Fibroblast of villous mesenchyme (primary cell): ENCODE measurements around the gene COIL. TPM values are rescaled to one million over a fixed set of nuclear protein-coding genes. Genes with fewer than 3 reads are reported as not detected.

ENCODE experiments used
- DNase-seq: peaks from one replicate; pipeline ENCODE4 v3.0.0-alpha.2; 2010; ENCODE audit warnings: low read depth
- H3K4me3 ChIP-seq: 2 replicates; pipeline ENCODE4 v1.5.1; 2011; ENCODE audit warnings: low read depth, mild to moderate bottlenecking, low read length
- total RNA-seq: library from RNA; depleted of rRNA; stranded (reverse); fragments of >200 nt; gene quantifications from 2 replicates; pipeline ENCODE4 v1.2.3, GENCODE V29; 2012
- TF ChIP-seq, protein P1 (sequence below): IDR thresholded peaks from 2 replicates; pipeline ENCODE4 v1.5.1; 2012; ENCODE audit warnings: low read depth, mild to moderate bottlenecking, low read length; ENCODE audit not compliant: insufficient read depth

The COIL gene
- total RNA-seq, 1 donor, result 17.7 TPM

DNA sequence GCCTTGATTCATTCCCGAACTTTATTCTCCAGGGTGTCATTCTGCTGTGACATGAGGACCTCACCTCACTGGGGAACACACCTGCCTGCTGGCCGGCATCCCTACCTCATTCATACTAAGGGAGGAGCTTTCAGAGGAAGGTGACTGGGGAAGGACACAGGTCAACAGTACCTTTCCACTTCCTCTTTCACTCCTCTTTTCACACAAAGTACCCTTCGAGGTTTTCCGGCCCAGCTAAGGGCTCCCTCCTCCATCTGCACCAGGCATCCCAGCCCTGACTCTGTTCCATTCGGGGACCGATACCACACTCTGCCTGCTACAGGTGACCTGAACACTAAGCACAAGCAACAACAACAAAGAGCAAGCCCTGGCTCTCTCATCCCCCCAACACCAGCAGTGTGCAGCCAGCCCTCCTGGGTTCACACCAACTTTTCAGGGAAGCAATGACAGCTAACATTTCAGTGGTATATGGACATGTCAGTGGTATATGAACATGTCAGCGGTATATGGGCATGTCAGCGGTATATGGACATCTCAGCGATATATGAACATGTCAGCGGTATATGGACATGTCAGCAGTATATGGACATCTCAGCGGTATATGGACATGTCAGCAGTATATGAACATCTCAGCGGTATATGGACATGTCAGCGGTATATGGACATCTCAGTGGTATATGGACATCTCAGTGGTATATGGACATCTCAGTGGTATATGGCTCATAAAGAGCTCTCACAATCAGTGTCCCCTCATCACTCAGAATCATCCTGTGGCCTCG lies 63.0 kb downstream of the COIL start:
- no peak overlapping the region for H3K4me3 ChIP-seq
- TF ChIP-seq, protein P1, sequence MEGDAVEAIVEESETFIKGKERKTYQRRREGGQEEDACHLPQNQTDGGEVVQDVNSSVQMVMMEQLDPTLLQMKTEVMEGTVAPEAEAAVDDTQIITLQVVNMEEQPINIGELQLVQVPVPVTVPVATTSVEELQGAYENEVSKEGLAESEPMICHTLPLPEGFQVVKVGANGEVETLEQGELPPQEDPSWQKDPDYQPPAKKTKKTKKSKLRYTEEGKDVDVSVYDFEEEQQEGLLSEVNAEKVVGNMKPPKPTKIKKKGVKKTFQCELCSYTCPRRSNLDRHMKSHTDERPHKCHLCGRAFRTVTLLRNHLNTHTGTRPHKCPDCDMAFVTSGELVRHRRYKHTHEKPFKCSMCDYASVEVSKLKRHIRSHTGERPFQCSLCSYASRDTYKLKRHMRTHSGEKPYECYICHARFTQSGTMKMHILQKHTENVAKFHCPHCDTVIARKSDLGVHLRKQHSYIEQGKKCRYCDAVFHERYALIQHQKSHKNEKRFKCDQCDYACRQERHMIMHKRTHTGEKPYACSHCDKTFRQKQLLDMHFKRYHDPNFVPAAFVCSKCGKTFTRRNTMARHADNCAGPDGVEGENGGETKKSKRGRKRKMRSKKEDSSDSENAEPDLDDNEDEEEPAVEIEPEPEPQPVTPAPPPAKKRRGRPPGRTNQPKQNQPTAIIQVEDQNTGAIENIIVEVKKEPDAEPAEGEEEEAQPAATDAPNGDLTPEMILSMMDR, result no peak
- no peak for DNase-seq

DNA sequence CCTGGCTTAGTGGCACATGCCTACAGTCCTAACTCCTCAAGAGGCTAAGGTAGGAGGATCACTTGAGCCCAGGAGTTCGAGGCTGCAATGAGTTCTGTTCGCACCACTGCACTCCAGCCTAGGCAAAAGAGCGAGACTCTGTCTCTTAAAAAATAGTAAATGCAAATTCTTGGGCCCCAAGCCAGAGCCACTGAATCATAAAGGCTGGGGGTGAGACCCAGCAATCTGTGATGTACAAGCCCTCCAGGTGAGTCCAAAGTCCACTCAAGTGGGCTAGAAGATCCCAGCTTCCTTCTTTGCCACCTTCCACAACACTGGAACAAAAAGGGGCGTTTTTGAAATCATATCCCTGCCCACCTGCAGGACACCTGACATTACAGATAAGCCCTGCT lies 63.9 kb downstream of the COIL start:
- no peak overlapping the region for H3K4me3 ChIP-seq
- DNase-seq, result no peak
- TF ChIP-seq, protein P1, result no peak

DNA sequence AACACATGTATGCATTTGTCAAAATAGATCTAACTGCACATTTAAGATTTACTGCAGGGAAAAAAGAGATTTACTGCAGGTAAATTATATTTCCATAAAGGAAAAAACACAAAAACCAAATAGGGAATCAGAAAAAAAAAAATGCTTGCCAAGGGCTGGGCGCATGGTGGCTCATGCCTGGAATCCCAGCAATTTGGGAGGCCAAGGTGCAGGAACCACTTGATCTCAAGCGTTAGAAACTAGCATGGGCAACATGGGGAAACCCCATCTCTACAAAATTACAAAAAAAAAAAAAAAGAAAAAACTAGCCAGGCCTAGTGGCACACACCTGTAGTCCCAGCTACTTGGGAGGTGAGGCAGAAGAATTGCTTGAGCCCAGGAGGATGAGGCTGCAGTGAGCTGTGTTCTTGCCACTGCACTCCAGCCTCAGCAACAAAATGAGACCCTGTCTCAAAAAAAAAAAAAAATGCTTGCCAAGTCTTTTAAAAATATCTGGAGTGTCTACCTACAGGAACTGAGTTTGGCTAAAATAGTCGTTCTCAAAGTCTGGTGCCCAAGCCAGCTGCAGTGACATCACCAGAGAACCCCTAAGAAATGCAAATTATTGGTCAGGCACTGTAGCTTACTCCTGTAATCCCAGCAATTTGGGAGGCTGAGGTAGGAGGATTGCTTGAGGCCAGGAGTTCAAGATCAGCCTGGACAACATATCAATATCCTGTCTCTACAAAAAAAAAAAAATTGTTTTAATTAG lies 64.5 kb downstream of the COIL start:
- no peak overlapping the region for H3K4me3 ChIP-seq
- TF ChIP-seq, protein P1, result no peak
- DNase-seq, result no peak

DNA sequence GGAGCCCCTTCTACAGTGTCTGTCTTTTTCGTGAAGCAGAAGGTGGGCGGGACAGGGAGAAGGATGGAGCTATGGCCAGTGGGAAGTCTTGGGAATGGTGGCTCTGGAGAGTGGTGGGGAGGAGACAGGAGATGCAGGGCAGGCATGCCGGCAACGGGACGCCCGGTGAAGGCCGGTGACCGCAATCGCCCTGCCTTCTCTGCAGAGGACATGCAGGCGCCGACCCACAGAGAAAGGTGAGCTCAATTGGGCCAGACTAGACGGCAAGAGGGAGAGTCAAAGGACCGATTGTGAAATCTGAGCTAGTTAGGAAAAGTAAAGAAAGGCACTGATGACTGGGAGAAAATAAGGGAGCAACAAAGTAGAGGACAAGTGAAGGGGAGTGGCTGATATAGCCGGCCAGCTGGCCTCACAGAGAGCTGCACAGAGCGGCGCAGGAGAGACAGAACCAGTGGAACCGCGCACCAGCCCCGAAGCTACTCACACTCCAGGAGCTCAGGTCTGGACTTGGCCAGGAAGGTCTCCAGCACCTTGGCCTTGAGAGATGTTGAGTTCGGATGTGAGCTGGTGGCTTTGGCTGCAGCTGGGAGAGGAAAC lies 65.9 kb downstream of the COIL start:
- TF ChIP-seq, protein P1, result no peak
- H3K4me3 ChIP-seq, result no peak overlapping the region
- DNase-seq, result no peak

DNA sequence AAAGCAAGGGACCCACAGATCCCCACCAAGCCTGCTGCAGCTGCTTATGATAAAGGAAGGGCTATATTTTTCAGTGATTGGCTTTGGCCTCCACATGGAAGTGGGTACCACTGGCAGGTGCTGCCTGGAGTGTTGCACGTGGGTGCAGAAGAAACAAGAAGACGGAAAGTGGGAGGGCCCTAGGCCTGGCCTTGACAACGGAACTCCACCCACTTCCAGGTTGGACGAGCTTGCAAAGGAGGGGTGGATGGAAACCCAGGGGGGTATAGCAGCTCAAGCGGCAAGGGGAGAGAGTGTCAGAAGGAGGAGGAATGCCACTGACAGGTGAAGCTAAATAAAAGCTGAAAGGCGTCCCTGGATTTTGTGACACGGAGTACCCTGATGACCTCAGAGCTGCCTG lies 67.3 kb downstream of the COIL start:
- no peak for DNase-seq
- TF ChIP-seq, protein P1, result no peak
- no peak overlapping the region for H3K4me3 ChIP-seq

DNA sequence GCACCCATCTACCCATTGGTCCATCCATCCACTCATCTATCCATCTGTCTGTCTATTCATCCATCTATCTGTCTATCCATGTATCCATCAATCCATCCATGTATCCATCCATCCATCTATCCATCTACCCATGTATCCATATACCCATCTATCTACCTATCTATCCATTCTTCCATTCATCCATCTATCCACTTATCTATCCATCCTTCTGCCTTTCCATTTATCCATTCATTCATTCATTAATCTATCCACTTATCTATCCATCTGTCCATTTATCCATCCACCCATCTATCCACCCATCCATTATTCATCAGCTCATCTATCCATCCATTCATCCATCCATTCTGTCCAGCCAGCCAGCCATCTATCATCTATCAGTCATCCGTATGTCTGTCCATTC lies 68.5 kb downstream of the COIL start:
- TF ChIP-seq, protein P1, result no peak
- no peak overlapping the region for H3K4me3 ChIP-seq

More for the DNA sequence above, 68.5 kb downstream of the COIL start:
- no peak for DNase-seq
